Fibroblast of lung (primary cell): ENCODE measurements around the gene DAB1.

Experiments used
- EZH2 ChIP-seq: IDR thresholded peaks from 2 replicates; pipeline ENCODE4 v1.5.1; 2012; ENCODE audit warnings: low read length, control low read depth, mild to moderate bottlenecking; ENCODE audit errors: missing control alignments
- TF ChIP-seq, protein P1 (sequence below), 2 donors: IDR thresholded peaks in 1 of 2; conservative IDR thresholded peaks in 1 of 2; 1 replicate in 1 of 2; 2 replicates in 1 of 2; pipeline ENCODE4 v1.5.1; 2011 to 2012; ENCODE audit warnings: low read length in 2 of 2, control low read depth in 1 of 2, inconsistent platforms in 1 of 2, low read depth in 1 of 2, mild to moderate bottlenecking in 1 of 2

DNA sequence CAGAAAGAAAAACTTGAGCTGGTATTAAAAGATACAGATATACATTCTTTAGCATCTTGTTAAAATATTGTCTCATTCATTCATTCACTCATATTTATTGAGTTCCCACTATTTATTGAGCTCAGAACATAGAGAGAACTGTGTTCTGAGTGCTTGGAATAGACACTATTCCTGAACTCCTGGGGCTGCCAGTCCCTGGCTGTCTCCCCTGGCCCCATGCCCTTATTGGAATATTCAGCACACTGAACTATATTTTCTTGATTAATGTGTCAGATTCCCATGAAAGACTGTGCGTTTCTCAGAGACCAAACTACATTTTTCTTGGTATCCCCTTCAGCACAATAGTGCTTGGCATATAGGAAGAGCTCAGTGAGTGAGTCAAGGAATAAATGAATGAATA is 44.0 kb upstream of the DAB1 start:
- TF ChIP-seq, protein P1, sequence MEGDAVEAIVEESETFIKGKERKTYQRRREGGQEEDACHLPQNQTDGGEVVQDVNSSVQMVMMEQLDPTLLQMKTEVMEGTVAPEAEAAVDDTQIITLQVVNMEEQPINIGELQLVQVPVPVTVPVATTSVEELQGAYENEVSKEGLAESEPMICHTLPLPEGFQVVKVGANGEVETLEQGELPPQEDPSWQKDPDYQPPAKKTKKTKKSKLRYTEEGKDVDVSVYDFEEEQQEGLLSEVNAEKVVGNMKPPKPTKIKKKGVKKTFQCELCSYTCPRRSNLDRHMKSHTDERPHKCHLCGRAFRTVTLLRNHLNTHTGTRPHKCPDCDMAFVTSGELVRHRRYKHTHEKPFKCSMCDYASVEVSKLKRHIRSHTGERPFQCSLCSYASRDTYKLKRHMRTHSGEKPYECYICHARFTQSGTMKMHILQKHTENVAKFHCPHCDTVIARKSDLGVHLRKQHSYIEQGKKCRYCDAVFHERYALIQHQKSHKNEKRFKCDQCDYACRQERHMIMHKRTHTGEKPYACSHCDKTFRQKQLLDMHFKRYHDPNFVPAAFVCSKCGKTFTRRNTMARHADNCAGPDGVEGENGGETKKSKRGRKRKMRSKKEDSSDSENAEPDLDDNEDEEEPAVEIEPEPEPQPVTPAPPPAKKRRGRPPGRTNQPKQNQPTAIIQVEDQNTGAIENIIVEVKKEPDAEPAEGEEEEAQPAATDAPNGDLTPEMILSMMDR (conservative IDR thresholded peaks at IDR 0.05 in 1 of 2, IDR thresholded peaks at IDR 0.05 in 1 of 2; ENCODE audit: low read depth in 1 of 2, low read length in 2 of 2): no peak
- TF ChIP-seq EZH2: no peak
